Progenitor cell of endocrine pancreas (in vitro differentiated cells): ENCODE measurements around the gene METTL3. TPM values are rescaled to one million over a fixed set of nuclear protein-coding genes. Genes with fewer than 3 reads are reported as not detected.

Source experiments
- DNase-seq: peaks from one replicate; pipeline ENCODE4 v3.0.0; 2021; ENCODE audit warnings: low spot score; ENCODE audit not compliant: unreplicated experiment
- H3K27ac Mint-ChIP-seq: 2 replicates; pipeline ENCODE4 v1.8.0; 2021; ENCODE audit warnings: mild to moderate bottlenecking, moderate library complexity, mixed read lengths
- H3K27me3 Mint-ChIP-seq: 2 replicates; pipeline ENCODE4 v1.8.0; 2021; ENCODE audit warnings: mixed read lengths
- H3K36me3 Mint-ChIP-seq: 2 replicates; pipeline ENCODE4 v1.8.0; 2022; ENCODE audit warnings: mixed read lengths; ENCODE audit not compliant: insufficient read depth
- H3K4me1 Mint-ChIP-seq: 2 replicates; pipeline ENCODE4 v1.8.0; 2021; ENCODE audit warnings: low read depth, mixed read lengths
- H3K4me3 Mint-ChIP-seq: 2 replicates; pipeline ENCODE4 v1.8.0; 2021; ENCODE audit warnings: low read depth, mild to moderate bottlenecking, moderate library complexity, mixed read lengths
- H3K9me3 Mint-ChIP-seq: 2 replicates; pipeline ENCODE4 v1.8.0; 2021; ENCODE audit warnings: low read depth, mixed read lengths
- total RNA-seq: library from RNA; stranded (reverse); gene quantifications from 2 replicates; pipeline ENCODE4 v1.2.1, GENCODE V29; 2021
- TF ChIP-seq, protein P1 (sequence below): fragments of 200-600 bp; sonication (generic); IDR thresholded peaks from one replicate; pipeline ENCODE4 v1.5.0; 2021; ENCODE audit warnings: antibody characterized with exemption, mild to moderate bottlenecking; ENCODE audit not compliant: unreplicated experiment

The METTL3 gene
- total RNA-seq, 1 donor from 2014 or later, result 82.7 TPM

DNA sequence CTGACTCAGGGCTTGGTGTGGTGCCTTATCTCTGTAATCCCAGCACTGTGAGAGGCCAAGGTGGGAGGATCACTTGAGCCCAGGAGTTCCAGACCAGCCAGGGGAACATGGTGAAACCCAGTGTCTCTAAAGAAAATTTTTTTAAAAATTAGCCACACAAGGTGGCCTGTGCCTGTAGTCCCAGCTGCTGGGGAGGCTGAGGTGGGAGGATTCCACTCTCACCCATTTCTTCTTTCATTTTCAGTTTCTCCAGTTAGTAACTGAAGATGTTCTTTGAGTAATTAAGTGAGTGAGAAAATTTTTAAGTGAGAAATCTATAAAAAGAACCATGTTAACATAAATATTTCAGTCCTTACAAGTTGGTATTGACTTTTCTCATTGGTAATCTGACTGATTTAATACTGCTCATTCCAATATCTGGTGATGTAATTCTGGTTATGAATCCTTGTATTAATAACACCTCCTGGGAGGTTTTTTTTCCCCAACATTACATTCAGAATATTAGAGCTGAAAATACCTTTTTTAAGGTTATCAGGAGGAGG lies 6.1 kb downstream of the METTL3 start:
- TF ChIP-seq, protein P1, sequence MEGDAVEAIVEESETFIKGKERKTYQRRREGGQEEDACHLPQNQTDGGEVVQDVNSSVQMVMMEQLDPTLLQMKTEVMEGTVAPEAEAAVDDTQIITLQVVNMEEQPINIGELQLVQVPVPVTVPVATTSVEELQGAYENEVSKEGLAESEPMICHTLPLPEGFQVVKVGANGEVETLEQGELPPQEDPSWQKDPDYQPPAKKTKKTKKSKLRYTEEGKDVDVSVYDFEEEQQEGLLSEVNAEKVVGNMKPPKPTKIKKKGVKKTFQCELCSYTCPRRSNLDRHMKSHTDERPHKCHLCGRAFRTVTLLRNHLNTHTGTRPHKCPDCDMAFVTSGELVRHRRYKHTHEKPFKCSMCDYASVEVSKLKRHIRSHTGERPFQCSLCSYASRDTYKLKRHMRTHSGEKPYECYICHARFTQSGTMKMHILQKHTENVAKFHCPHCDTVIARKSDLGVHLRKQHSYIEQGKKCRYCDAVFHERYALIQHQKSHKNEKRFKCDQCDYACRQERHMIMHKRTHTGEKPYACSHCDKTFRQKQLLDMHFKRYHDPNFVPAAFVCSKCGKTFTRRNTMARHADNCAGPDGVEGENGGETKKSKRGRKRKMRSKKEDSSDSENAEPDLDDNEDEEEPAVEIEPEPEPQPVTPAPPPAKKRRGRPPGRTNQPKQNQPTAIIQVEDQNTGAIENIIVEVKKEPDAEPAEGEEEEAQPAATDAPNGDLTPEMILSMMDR, result no peak

DNA sequence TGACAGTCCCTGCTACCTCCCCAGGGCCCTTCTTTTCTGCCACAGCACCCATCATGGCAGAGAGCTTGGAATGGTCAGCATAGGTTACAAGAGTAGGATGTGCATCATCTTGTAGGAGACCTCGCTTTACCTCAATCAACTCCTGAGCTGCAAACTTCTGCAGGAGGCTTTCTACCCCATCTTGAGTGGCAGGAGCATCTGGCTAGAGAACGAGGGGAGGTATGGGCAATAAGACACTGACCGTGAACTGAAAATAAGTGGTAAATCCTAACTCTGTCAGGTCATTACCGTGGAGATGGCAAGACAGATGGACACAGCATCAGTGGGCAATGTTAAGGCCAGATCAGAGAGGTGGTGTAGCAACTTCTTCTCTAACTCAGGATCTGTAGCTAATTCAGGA lies 7.8 kb downstream of the METTL3 start:
- Mint-ChIP-seq H3K27ac (peak overlapping the region; percentile 88), H3K4me3 (no peak overlapping the region), H3K27me3 (no peaks in the 10 kb centered on the region), H3K36me3 (peaks cover 31% of the 10 kb centered on the region), H3K4me1 (peaks cover 11% of the 10 kb centered on the region), H3K9me3 (no peaks in the 10 kb centered on the region)
- no peak for DNase-seq
- TF ChIP-seq, protein P1, result no peak

More for the DNA sequence above, 6.1 kb downstream of the METTL3 start:
- H3K27ac Mint-ChIP-seq, result no peak overlapping the region
- DNase-seq, result no peak
- H3K36me3 Mint-ChIP-seq, result peaks cover 19% of the 10 kb centered on the region
- H3K4me3 Mint-ChIP-seq, result no peak overlapping the region
- no peaks in the 10 kb centered on the region for H3K27me3 Mint-ChIP-seq
- no peaks in the 10 kb centered on the region for H3K9me3 Mint-ChIP-seq
- peaks cover 9% of the 10 kb centered on the region for H3K4me1 Mint-ChIP-seq

DNA sequence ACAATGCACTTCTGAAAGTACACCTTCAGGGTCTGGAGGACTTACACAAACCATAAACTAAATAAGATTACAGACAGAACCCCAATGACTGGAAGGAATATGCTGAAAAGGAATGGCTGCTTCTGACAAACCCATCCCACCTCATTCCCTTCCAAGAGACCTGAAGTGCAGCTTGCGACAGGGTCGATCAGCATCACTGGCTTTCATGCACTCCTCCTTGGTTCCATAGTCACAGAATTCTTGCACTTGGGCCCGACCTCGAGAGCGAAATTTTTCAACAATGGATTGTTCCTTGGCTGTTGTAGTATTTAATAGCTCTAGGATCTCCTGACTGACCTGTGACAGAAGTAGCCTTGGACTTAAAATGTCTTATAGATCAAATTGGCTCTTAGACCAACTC lies 9.6 kb downstream of the METTL3 start:
- peaks cover 10% of the 10 kb centered on the region for H3K4me1 Mint-ChIP-seq
- TF ChIP-seq, protein P1, result no peak
- H3K36me3 Mint-ChIP-seq, result peaks cover 24% of the 10 kb centered on the region
- H3K9me3 Mint-ChIP-seq, result no peaks in the 10 kb centered on the region
- H3K4me3 Mint-ChIP-seq, result no peak overlapping the region
- H3K27ac Mint-ChIP-seq, result peak overlapping the region; percentile 24
- DNase-seq, result no peak
- H3K27me3 Mint-ChIP-seq, result no peaks in the 10 kb centered on the region

DNA sequence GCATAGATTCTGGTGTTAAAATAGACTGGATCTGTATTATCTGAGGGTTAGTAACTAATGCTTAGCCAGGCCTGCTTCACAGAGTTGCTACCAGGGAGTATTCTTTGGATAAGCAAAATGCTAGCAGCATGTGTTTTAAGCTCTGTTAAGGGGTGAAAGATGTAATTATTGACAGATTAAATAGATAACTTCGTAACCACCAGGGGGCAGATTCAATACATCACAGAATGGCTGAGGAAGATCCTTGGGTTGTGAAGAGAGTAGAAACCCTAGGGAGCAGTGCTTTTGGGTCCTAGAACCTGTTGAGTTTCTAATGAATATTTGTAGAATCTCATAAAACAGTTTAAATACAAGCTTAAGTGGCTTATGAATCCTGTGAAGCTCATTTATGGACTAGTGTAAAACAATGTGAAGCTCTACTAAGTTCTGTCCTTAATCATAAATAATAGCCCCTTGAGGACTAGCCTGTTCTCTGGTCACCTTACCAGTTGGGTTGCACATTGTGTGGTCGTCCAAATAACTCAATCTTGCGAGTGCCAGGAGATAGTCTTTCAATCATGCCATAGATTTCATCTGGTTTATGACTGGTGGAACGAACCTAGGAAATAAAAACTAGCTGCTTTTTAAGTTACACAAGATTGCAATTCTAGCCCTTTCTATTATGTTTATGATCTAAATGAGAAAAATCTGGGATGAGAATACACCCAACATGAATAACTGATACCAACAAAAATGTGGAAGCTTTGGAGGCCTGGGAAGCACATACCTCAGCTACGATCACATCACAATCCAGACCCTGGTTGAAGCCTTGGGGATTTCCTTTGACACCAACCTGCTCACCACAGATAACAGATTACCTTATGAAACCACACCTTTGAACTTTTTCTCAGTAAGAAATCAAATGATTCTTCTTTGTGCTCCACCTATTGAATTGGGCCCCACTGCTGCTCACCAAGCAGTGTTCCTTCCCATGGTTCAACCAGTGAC lies 12.3 kb downstream of the METTL3 start:
- Mint-ChIP-seq H3K27ac (peak overlapping the region; percentile 77), H3K36me3 (peaks cover 30% of the 10 kb centered on the region), H3K4me3 (no peak overlapping the region)

DNA sequence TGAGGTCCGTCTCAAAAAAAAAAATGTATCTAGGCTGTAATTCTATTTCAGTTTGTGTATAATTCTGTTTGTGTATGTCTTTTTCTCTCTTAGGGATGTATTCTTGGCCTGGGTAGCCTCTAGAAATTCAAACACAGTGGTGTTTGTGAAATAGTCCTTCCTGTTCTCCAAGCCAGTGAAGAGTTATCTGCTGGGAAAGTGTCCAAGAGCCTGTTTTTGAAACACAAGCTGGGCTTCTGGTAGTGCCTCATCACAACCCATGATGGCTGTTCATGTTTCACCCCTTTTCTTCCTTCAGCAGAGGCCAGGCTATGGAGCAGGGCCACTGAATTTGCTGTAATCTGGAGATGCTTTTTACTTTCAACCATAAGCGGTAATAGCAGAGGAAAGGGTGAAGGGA lies 14.7 kb downstream of the METTL3 start:
- Mint-ChIP-seq H3K27ac (no peak overlapping the region), H3K4me1 (peaks cover 10% of the 10 kb centered on the region), H3K4me3 (no peak overlapping the region), H3K9me3 (no peaks in the 10 kb centered on the region), H3K27me3 (no peaks in the 10 kb centered on the region), H3K36me3 (peaks cover 35% of the 10 kb centered on the region)
- no peak for DNase-seq
- TF ChIP-seq, protein P1, result no peak

More for the DNA sequence above, 12.3 kb downstream of the METTL3 start:
- no peaks in the 10 kb centered on the region for H3K27me3 Mint-ChIP-seq
- no peak for DNase-seq
- H3K4me1 Mint-ChIP-seq, result peaks cover 10% of the 10 kb centered on the region
- H3K9me3 Mint-ChIP-seq, result no peaks in the 10 kb centered on the region
- TF ChIP-seq, protein P1, result peak; percentile 61
